Gastrocnemius medialis (tissue), 4 donors: ENCODE measurements around the gene ALDH1A2.

Source experiments
- POLR2A ChIP-seq, 2 donors: fragments of 450-650 bp; IDR thresholded peaks; one replicate each; pipeline ENCODE4 v1.6.1; 2017; ENCODE audit warnings: antibody characterized with exemption in 2 of 2, mild to moderate bottlenecking in 2 of 2, moderate library complexity in 2 of 2
- TF ChIP-seq, protein P1 (sequence below), 5 experiments: fragments of 450-650 bp in 3 of 5; fragments of 200-600 bp in 2 of 5; sonication (generic) in 2 of 5; IDR thresholded peaks in 4 of 5; conservative IDR thresholded peaks in 1 of 5; 1 replicate in 4 of 5; 2 replicates in 1 of 5; pipeline ENCODE4 v1.5.1; 2016 to 2019; ENCODE audit warnings: antibody characterized with exemption in 5 of 5, mild to moderate bottlenecking in 3 of 5, moderate library complexity in 3 of 5

DNA sequence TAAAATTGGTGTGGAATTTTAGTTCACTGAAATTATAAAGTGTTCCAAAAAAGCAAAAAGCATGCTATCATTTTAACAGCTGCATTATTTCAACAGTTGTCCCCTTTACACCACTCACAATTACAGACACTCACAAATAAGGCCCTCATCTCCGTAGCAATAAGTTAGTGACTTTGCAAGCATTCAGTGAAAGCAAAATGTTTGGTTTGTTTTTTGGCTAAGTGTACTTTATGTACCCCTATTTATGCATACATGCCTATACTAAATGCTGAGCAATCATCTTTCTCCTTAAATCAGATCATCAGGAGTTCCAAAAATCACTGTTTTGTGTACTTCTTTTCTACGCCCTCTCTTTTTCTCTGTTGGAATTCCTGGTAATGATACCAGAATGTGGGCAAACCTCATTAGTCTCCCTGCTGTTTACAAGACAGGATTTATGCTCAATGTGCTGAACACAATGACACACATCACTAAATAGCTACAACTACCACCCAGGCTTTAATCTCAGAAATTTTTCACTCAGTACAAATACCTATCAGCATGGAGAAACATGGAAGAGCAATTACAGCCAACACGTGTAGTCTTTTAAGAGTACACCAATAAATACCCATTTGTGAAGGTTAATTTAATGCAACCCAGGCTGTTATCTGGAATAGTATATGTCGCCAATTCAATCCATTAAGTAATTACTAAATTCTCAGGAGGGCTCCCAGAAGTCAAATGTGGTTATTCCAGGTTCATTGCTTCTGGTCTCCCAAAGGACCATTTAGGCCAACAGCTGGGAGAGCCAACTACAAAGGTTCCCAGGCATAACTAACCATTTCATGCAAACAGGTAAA is 12.0 kb downstream of the ALDH1A2 start:
- TF ChIP-seq, protein P1, sequence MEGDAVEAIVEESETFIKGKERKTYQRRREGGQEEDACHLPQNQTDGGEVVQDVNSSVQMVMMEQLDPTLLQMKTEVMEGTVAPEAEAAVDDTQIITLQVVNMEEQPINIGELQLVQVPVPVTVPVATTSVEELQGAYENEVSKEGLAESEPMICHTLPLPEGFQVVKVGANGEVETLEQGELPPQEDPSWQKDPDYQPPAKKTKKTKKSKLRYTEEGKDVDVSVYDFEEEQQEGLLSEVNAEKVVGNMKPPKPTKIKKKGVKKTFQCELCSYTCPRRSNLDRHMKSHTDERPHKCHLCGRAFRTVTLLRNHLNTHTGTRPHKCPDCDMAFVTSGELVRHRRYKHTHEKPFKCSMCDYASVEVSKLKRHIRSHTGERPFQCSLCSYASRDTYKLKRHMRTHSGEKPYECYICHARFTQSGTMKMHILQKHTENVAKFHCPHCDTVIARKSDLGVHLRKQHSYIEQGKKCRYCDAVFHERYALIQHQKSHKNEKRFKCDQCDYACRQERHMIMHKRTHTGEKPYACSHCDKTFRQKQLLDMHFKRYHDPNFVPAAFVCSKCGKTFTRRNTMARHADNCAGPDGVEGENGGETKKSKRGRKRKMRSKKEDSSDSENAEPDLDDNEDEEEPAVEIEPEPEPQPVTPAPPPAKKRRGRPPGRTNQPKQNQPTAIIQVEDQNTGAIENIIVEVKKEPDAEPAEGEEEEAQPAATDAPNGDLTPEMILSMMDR (IDR thresholded peaks at IDR 0.05 in 4 of 5, conservative IDR thresholded peaks at IDR 0.05 in 1 of 5) = no peak
- no peak for TF ChIP-seq POLR2A (IDR thresholded peaks at IDR 0.05)
